Heart left ventricle (tissue), 13 donors: ENCODE results near the gene PRSS1.
"Not testable (repeated sequence)": the region's sequence is repeated elsewhere in the genome, so short reads cannot be mapped to it uniquely, and the experiment has no call there.

Source experiments
- POLR2A ChIP-seq, 2 donors: fragments of 450-650 bp; IDR thresholded peaks; one replicate each; pipeline ENCODE4 v1.6.1; 2017; ENCODE audit warnings: antibody characterized with exemption in 2 of 2, mild to moderate bottlenecking in 2 of 2, moderate library complexity in 2 of 2
- TF ChIP-seq, protein P1 (sequence below), 12 donors: fragments of 200-600 bp; sonication (generic) in 4 of 12; IDR thresholded peaks; one replicate each; pipeline versions ENCODE4 v1.5.0 to v1.8.0; 2018 to 2022; ENCODE audit warnings: antibody characterized with exemption in 12 of 12, mild to moderate bottlenecking in 5 of 12
- donor health status: ischemic (EF 13 %, LVEDD 7.1; RV severe dilation, severe dysfunction).
- donor health status: DM: no; HTN: yes; CAD: no.
- donor health status: DM: no; HTN: no; CAD: no.
- donor health status: ischemic (EF 25% LVEDD 6.9; RV normal size, moderate dysfunction).
- donor health status: ischemic (EF 25% LVEDD 5.7; RV mildly dilated, moderate dysfunction).
- donor health status: ischemic (EF 35%, LVEDD 5.7; RV mildly dilated, moderate dysfunction).
- donor health status: nonischemic (EF 11% LVEDD 7.7; RV severe dilation, severe dysfunction).
- donor health status: DM: yes; HTN: yes; CAD: no.
- donor health status: PGD.
- donor health status: ischemic (EF 29% LVEDD 5.4; RV normal size, mild dysfunction).
- donor health status: nonischemic (EF 23%, LVEDD 6.1; RV moderate dilation, normal function).

DNA sequence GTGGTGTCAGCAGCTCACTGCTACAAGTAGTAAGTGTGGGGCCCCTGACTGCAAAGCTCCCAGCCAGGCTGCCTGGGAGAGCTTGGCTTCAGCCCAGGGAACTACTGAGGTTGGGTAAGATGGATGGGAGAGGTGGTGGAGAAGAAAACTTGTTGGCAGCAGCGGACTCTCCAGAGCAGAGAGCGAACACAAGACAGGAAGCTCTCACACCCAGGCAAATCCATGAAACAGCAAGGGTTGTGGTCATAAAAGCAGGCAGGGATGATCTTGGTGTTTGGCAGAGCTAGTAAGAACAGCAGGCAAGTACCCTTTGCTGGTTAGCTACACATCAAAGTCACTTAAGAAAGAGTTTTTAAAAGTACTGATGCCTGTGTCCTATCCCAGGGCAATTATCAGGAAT, 12.3 kb downstream of the PRSS1 start:
- TF ChIP-seq, protein P1, sequence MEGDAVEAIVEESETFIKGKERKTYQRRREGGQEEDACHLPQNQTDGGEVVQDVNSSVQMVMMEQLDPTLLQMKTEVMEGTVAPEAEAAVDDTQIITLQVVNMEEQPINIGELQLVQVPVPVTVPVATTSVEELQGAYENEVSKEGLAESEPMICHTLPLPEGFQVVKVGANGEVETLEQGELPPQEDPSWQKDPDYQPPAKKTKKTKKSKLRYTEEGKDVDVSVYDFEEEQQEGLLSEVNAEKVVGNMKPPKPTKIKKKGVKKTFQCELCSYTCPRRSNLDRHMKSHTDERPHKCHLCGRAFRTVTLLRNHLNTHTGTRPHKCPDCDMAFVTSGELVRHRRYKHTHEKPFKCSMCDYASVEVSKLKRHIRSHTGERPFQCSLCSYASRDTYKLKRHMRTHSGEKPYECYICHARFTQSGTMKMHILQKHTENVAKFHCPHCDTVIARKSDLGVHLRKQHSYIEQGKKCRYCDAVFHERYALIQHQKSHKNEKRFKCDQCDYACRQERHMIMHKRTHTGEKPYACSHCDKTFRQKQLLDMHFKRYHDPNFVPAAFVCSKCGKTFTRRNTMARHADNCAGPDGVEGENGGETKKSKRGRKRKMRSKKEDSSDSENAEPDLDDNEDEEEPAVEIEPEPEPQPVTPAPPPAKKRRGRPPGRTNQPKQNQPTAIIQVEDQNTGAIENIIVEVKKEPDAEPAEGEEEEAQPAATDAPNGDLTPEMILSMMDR (IDR thresholded peaks at IDR 0.05), result not testable (repeated sequence)
- TF ChIP-seq POLR2A (IDR thresholded peaks at IDR 0.05), result not testable (repeated sequence)
